Measurements from ENCODE around the gene HIPK1. TPM values are rescaled to one million over a fixed set of nuclear protein-coding genes. Genes with fewer than 3 reads are reported as not detected.

Gene HIPK1
- total RNA-seq: 10 to 100 TPM; 54.4 to 67.6 (median 60.0) TPM

DNA sequence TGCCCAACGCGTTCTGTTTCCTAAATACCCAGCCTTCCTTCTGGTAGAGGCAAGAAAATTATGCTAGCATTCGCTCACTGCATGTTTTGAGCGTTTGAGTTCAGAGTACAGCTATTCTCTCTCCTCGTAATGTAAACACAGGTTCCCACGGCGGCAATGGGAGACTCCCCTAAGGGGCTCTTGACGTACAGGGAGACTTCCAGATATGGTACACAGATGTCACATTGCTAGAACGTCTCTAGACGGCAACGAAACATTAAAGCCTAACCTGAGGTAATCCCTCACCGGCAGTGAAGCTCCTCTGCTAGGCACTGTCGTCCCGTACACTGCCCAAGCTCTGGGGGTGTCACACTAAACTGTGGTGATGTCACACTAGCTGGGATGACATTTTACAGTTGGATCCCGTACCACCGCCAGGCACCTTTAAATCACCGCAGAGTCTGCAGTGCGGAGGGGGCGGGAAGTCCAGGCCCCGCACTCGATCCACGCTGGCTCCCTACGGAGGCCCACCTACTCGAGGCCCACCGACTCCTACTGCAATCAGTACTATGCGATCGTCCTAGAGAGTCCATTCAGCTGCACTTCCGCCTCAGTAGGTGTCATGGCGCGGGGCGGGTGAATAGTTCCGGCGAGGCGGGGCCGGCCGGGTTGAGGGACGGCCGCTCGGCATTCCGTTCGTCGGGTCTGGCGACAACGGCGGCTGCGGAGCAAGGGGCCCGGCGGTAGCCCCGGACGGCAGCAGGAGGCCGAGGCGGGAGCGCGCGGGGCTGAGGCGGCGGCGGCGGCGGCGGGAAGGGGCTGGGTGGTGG, at the start of gene HIPK1:
HIPK1 (plus strand) TSS at position 384 of the 809 bp plus-strand sequence.
- peak; percentile 86 to 88 for DNase-seq
- ATAC-seq: peak; percentile 88 to 89
- H3K9me3 ChIP-seq: no peaks in the 10 kb centered on the region
- TF ChIP-seq, protein P1, sequence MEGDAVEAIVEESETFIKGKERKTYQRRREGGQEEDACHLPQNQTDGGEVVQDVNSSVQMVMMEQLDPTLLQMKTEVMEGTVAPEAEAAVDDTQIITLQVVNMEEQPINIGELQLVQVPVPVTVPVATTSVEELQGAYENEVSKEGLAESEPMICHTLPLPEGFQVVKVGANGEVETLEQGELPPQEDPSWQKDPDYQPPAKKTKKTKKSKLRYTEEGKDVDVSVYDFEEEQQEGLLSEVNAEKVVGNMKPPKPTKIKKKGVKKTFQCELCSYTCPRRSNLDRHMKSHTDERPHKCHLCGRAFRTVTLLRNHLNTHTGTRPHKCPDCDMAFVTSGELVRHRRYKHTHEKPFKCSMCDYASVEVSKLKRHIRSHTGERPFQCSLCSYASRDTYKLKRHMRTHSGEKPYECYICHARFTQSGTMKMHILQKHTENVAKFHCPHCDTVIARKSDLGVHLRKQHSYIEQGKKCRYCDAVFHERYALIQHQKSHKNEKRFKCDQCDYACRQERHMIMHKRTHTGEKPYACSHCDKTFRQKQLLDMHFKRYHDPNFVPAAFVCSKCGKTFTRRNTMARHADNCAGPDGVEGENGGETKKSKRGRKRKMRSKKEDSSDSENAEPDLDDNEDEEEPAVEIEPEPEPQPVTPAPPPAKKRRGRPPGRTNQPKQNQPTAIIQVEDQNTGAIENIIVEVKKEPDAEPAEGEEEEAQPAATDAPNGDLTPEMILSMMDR (IDR thresholded peaks at IDR 0.05 in 4 of 5, conservative IDR thresholded peaks at IDR 0.05 in 1 of 5): peak in 1 of 5 experiments; percentile 28
- peak; percentile 79 to 82 for TF ChIP-seq POLR2A (IDR thresholded peaks at IDR 0.05)
- no peaks in the 10 kb centered on the region for H3K36me3 ChIP-seq
- intact Hi-C loops (cut with DNase I; ENCODE audit: low total_unique reads) (loop anchor here (1.0 to 5.0 kb wide), 5 partner anchors 16 to 1312 kb away; partner anchors contain the start of genes CAPZA1, DCLRE1B, RSBN1 and ST7L), in situ Hi-C loops (cut with MboI; ENCODE audit: low sequenced_read_pairs in 4 of 4) (no loop called here)
- peaks cover 45% of the 10 kb centered on the region in 2 donors for H3K4me1 ChIP-seq
- H3K27ac ChIP-seq: peak within 1 kb of the TSS; percentile 92 to 98 (median 94)
- H3K27me3 ChIP-seq: no peaks in the 10 kb centered on the region
- peak within 1 kb of the TSS; percentile 86 to 98 (median 90) for H3K4me3 ChIP-seq

DNA sequence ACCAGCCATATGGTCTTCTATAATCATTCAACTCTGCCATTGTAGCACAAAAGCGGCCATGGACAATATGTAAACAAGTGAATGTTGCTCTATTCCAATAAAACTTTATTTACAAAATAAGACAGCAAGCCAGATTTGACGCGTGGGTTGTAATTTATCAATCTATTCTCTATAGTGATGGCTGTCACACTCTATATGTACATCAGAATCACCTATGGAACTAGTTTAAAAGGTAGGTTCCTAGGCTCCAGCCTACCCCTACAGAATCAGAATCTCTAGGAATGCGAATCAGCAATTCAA, 49.4 kb upstream of the HIPK1 start:
- Histone ChIP-seq H3K27ac (no peak overlapping the region), H3K4me3 (no peak overlapping the region), H3K36me3 (no peaks in the 10 kb centered on the region), H3K27me3 (no peaks in the 10 kb centered on the region), H3K9me3 (no peaks in the 10 kb centered on the region), H3K4me1 (peaks cover 5 to 14% of the 10 kb centered on the region in 2 donors)
- in situ Hi-C loops (cut with MboI; ENCODE audit: low sequenced_read_pairs in 4 of 4) (no loop called here), intact Hi-C loops (cut with DNase I; ENCODE audit: low total_unique reads) (no loop called here)
- ATAC-seq: no peak
- DNase-seq: no peak
- TF ChIP-seq, protein P1 (IDR thresholded peaks at IDR 0.05 in 4 of 5, conservative IDR thresholded peaks at IDR 0.05 in 1 of 5): no peak
- no peak for TF ChIP-seq POLR2A (IDR thresholded peaks at IDR 0.05)

DNA sequence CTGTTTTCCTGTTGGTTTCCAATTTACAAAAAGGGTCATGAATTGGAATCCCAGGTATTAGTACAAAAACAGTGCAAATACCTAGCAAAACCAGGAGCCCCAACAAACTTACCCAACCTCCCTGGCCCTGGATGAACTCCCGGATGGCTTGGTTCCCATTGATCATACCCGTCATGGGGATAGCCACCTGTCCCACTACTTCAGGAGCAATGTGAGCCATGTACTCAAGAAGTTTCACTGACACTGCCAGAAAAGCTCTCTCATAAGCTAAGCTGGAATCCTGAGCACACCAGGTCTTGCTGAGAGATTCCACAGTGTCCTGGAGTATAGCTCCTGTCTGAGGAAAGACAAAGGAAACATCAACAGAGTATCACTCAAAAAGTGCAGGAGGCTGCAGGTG, 47.5 kb upstream of the HIPK1 start:
- intact Hi-C loops (cut with DNase I; ENCODE audit: low total_unique reads) (no loop called here), in situ Hi-C loops (cut with MboI; ENCODE audit: low sequenced_read_pairs in 4 of 4) (no loop called here)
- TF ChIP-seq, protein P1 (IDR thresholded peaks at IDR 0.05 in 4 of 5, conservative IDR thresholded peaks at IDR 0.05 in 1 of 5): no peak
- no peak for TF ChIP-seq POLR2A (IDR thresholded peaks at IDR 0.05)
- H3K27ac ChIP-seq: no peak overlapping the region
- H3K36me3 ChIP-seq: no peaks in the 10 kb centered on the region
- DNase-seq (peak; percentile 4 to 40), ATAC-seq (peak; percentile 62 to 94)
- no peaks in the 10 kb centered on the region for H3K27me3 ChIP-seq
- no peaks in the 10 kb centered on the region for H3K9me3 ChIP-seq
- H3K4me3 ChIP-seq: no peak overlapping the region
- peaks cover 5 to 14% of the 10 kb centered on the region in 2 donors for H3K4me1 ChIP-seq

DNA sequence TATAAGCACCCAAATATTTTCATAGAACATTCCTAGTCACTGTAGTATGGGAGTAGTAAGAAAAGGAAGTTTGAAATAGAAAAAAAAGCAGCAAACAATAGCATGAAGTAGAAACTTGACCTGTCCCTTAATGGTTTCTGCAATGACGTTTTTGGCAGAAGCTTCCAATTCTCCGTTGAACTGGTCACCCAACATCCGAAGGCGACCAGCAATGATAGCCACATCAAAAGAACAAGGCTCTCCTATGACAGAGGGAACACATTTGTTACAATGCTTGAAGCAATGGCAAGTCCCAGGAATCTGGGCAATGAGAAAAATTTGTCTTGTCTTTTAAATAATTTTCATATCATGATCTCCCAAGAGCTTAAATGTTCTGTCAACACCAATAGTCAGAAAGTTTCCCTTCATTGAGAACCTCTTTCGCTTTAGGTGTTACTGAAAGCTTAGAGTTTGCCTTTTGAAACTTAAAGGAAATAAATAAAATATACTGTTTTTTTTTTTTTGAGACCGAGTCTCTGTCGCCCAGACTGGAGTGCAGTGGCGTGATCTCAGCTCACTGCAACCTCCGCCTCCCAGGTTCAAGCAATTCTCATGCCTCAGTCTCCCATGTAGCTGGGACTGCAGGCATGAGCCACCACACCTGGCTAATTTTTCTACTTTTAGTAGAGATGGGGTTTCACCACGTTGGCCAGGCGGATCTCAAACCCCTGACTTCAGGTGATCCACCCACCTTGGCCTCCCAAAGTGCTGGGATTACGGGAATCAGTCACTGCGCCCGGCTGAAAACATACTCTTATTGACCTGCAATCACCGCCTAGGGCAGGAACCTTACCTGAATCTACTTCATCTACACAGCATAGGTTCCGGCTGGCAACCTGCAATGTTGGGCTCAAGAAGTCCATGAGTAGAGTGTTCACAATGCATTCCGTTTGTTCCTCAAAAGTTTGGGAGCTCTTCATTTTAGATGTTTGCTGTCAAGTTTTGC, 42.4 kb upstream of the HIPK1 start:
- Histone ChIP-seq H3K4me1 (peaks cover 5% of the 10 kb centered on the region in 2 donors), H3K9me3 (no peaks in the 10 kb centered on the region), H3K4me3 (no peak overlapping the region), H3K36me3 (no peaks in the 10 kb centered on the region), H3K27me3 (no peaks in the 10 kb centered on the region), H3K27ac (no peak overlapping the region)
- no peak for DNase-seq
- no peak for ATAC-seq
- intact Hi-C loops (cut with DNase I; ENCODE audit: low total_unique reads): no loop called here
- TF ChIP-seq POLR2A (IDR thresholded peaks at IDR 0.05): no peak
- TF ChIP-seq, protein P1 (IDR thresholded peaks at IDR 0.05 in 4 of 5, conservative IDR thresholded peaks at IDR 0.05 in 1 of 5): no peak
- in situ Hi-C loops (cut with MboI; ENCODE audit: low sequenced_read_pairs in 4 of 4): no loop called here
